ENCODE data around the gene PCGF5. TPM values are rescaled to one million over a fixed set of nuclear protein-coding genes. Genes with fewer than 3 reads are reported as not detected.
A peak's percentile ranks its signal among the peaks of the same experiment; 100 is the strongest.

PCGF5 gene
- total RNA-seq, 4 donors from 2014 or later, result 29.8 to 60.3 (median 31.4) TPM

- DNase-seq (ENCODE audit: low spot score in 2 of 2), result no peak
- H3K9me3 ChIP-seq, result no peaks in the 10 kb centered on the region
- TF ChIP-seq EP300 (IDR thresholded peaks at IDR 0.05) (no peak), POLR2AphosphoS5 (IDR thresholded peaks at IDR 0.05) (no peak), POLR2A (IDR thresholded peaks at IDR 0.05) (no peak), CTCF (IDR thresholded peaks at IDR 0.05) (no peak)
- no peaks in the 10 kb centered on the region for H3K27me3 ChIP-seq
- H3K4me1 ChIP-seq, result peaks cover 10% of the 10 kb centered on the region
- no peak overlapping the region for H3K4me3 ChIP-seq
- WGBS, result 79% methylated on average over 2 of the region's 2 CpGs
- H3K27ac ChIP-seq, result no peak overlapping the region
- H3K36me3 ChIP-seq, result no peaks in the 10 kb centered on the region
Observed at GRCh38 chr10:91196268-91197048, 24.0 kb upstream of the PCGF5 start.

GRCh38 chr10:91197127-91197526 lies 23.3 kb upstream of the PCGF5 start:
- TF ChIP-seq EP300 (IDR thresholded peaks at IDR 0.05) (no peak), POLR2A (IDR thresholded peaks at IDR 0.05) (no peak), POLR2AphosphoS5 (IDR thresholded peaks at IDR 0.05) (no peak), CTCF (IDR thresholded peaks at IDR 0.05) (no peak)
- no peak for DNase-seq (ENCODE audit: low spot score in 2 of 2)
- 79% methylated on average over 12 of the region's 12 CpGs for WGBS
- Histone ChIP-seq H3K9me3 (no peaks in the 10 kb centered on the region), H3K36me3 (no peaks in the 10 kb centered on the region), H3K27me3 (no peaks in the 10 kb centered on the region), H3K4me1 (peaks cover 7% of the 10 kb centered on the region), H3K27ac (no peak overlapping the region), H3K4me3 (no peak overlapping the region)

- TF ChIP-seq POLR2A (IDR thresholded peaks at IDR 0.05) (no peak), CTCF (IDR thresholded peaks at IDR 0.05) (no peak), POLR2AphosphoS5 (IDR thresholded peaks at IDR 0.05) (peak in 2 of 3 donors; percentile 18 to 38)
- no peak for DNase-seq (ENCODE audit: low spot score in 2 of 2)
- H3K4me1 ChIP-seq, result peaks cover 7% of the 10 kb centered on the region
- no peaks in the 10 kb centered on the region for H3K36me3 ChIP-seq
- no peaks in the 10 kb centered on the region for H3K27me3 ChIP-seq
- H3K4me3 ChIP-seq, result no peak overlapping the region
- H3K27ac ChIP-seq, result no peak overlapping the region
- 33% methylated on average over 1 of the region's 1 CpG for WGBS
- H3K9me3 ChIP-seq, result no peaks in the 10 kb centered on the region
Observed at GRCh38 chr10:91198781-91199180, 21.7 kb upstream of the PCGF5 start.

- 76% methylated on average over 5 of the region's 5 CpGs for WGBS
- Histone ChIP-seq H3K27me3 (no peaks in the 10 kb centered on the region), H3K4me1 (peaks cover 7% of the 10 kb centered on the region), H3K4me3 (no peak overlapping the region), H3K27ac (no peak overlapping the region), H3K9me3 (no peaks in the 10 kb centered on the region), H3K36me3 (no peaks in the 10 kb centered on the region)
- TF ChIP-seq POLR2AphosphoS5 (IDR thresholded peaks at IDR 0.05) (no peak), CTCF (IDR thresholded peaks at IDR 0.05) (no peak), POLR2A (IDR thresholded peaks at IDR 0.05) (no peak), EP300 (IDR thresholded peaks at IDR 0.05) (no peak)
- DNase-seq (ENCODE audit: low spot score in 2 of 2), result no peak
Observed at GRCh38 chr10:91200314-91201212, 19.9 kb upstream of the PCGF5 start.
